HepG2 (cell line): ENCODE results near the gene ASB4. TPM values are rescaled to one million over a fixed set of nuclear protein-coding genes. Genes with fewer than 3 reads are reported as not detected.

ENCODE experiments used
- ATAC-seq: fragments of 200-7000 bp; cut with Tn5 transposase; 3 replicates; pipeline ENCODE4 v1.9.1; 2020; ENCODE audit warnings: mild to moderate bottlenecking, moderate library complexity
- BruUV-seq: library from RNA; stranded (reverse); fragments of 400-500 nt; replicated peaks from 2 replicates; lab custom pipeline; 2021; lab: Mats Ljungman, UMichigan
- CTCF ChIA-PET: fragments of 300-600 bp; formaldehyde crosslinking; extraction: SDS; loops from one replicate; lab custom pipeline; 2021; ENCODE audit warnings: low total read pairs, inconsistent platforms, low intra/inter-chr PET ratio; lab: Yijun Ruan, JAX
- POLR2A ChIA-PET: fragments of 350-600 bp; sonication (Branson Sonifier 250); formaldehyde crosslinking; loops from one replicate; lab custom pipeline; 2020; ENCODE audit warnings: antibody characterized with exemption, inconsistent platforms; lab: Yijun Ruan, JAX
- DNase-seq: peaks from one replicate; pipeline ENCODE4 v3.0.0-alpha.2; 2015; ENCODE audit warnings: low spot score
- FAIRE-seq: peaks from 3 replicates; lab custom pipeline; 2011; peaks lifted over from hg19 to GRCh38; lab: Jason Lieb, UNC
- H2AFZ ChIP-seq: one replicate; pipeline ENCODE4 v1.6.1; 2011; ENCODE audit warnings: low read length, inconsistent platforms
- H3K27ac ChIP-seq: fragments of 300-600 bp; 3 replicates; pipeline ENCODE4 v1.8.0; 2011; ENCODE audit warnings: mixed run types, mild to moderate bottlenecking, mixed read lengths, low read length, inconsistent platforms; ENCODE audit not compliant: insufficient read depth; ENCODE audit errors: extremely low read length
- H3K27me3 ChIP-seq, 2 experiments: fragments of 200-600 bp in 1 of 2; 2 replicates in 1 of 2; 3 replicates in 1 of 2; pipeline versions ENCODE4 v1.6.0 to v1.8.0; 2011; ENCODE audit warnings: low read length in 2 of 2, mild to moderate bottlenecking in 2 of 2, moderate library complexity in 2 of 2, inconsistent platforms in 1 of 2; ENCODE audit not compliant: insufficient read depth in 2 of 2, control insufficient read depth in 1 of 2
- H3K36me3 ChIP-seq, 2 experiments: fragments of 200-600 bp in 1 of 2; replicated peaks in 1 of 2; 2 replicates in 1 of 2; 3 replicates in 1 of 2; pipeline versions ENCODE4 v1.5.1 to v1.8.0; 2011; ENCODE audit warnings: low read length in 2 of 2, inconsistent platforms in 1 of 2; ENCODE audit not compliant: insufficient read depth in 2 of 2, control insufficient read depth in 1 of 2
- H3K4me1 ChIP-seq: 2 replicates; pipeline ENCODE4 v1.5.1; 2012; ENCODE audit warnings: low read length, inconsistent platforms; ENCODE audit not compliant: insufficient read depth
- H3K4me2 ChIP-seq: 2 replicates; pipeline ENCODE4 v1.6.0; 2011; ENCODE audit warnings: low read depth, low read length, inconsistent platforms
- H3K4me3 ChIP-seq, 3 experiments: fragments of 200-600 bp in 1 of 3; sonication (generic), shearing (Covaris generic) in 1 of 3; replicated peaks in 1 of 3; 2 replicates each; pipeline ENCODE4 v1.5.1; 2011 to 2016; ENCODE audit warnings: low read length in 3 of 3, inconsistent platforms in 2 of 3, low read depth in 2 of 3, mild to moderate bottlenecking in 2 of 3, control low read depth in 1 of 3, mixed read lengths in 1 of 3; ENCODE audit not compliant: insufficient read depth in 1 of 3
- H3K79me2 ChIP-seq: one replicate; pipeline ENCODE4 v1.6.1; 2011; ENCODE audit warnings: low read length, inconsistent platforms; ENCODE audit not compliant: insufficient read depth
- H3K9ac ChIP-seq: 2 replicates; pipeline ENCODE4 v1.6.0; 2011; ENCODE audit warnings: mild to moderate bottlenecking, low read depth, low read length, inconsistent platforms; ENCODE audit not compliant: insufficient read depth
- H3K9me3 ChIP-seq: 2 replicates; pipeline ENCODE4 v1.5.1; 2012; ENCODE audit warnings: mild to moderate bottlenecking, low read length
- H4K20me1 ChIP-seq: 2 replicates; pipeline ENCODE4 v1.6.0; 2011; ENCODE audit warnings: inconsistent platforms, mild to moderate bottlenecking, low read length, moderate library complexity; ENCODE audit not compliant: insufficient read depth
- FOXK1 ChIP-seq: sonication (generic); formaldehyde crosslinking; IDR thresholded peaks from 2 replicates; pipeline ENCODE4 v1.4.0; 2020; ENCODE audit warnings: low read depth, missing genetic modification reagents, borderline replicate concordance
- FOXM1 ChIP-seq: sonication (generic); formaldehyde crosslinking; IDR thresholded peaks from 2 replicates; pipeline ENCODE4 v1.5.0; 2020; ENCODE audit warnings: missing genetic modification reagents
- HMGXB3 ChIP-seq: sonication (generic); formaldehyde crosslinking; IDR thresholded peaks from 2 replicates; pipeline ENCODE4 v1.4.0; 2020; ENCODE audit warnings: missing genetic modification reagents, borderline replicate concordance
- SRY ChIP-seq: sonication (generic); formaldehyde crosslinking; IDR thresholded peaks from 2 replicates; pipeline ENCODE4 v1.8.0; 2022; ENCODE audit warnings: mild to moderate bottlenecking, missing genetic modification reagents
- TOPORS ChIP-seq: sonication (generic); formaldehyde crosslinking; IDR thresholded peaks from 2 replicates; pipeline ENCODE4 v1.8.0; 2023; ENCODE audit warnings: mild to moderate bottlenecking, missing genetic modification reagents
- YEATS4 ChIP-seq: sonication (generic); formaldehyde crosslinking; IDR thresholded peaks from 2 replicates; pipeline ENCODE4 v1.4.0; 2020; ENCODE audit warnings: missing genetic modification reagents, borderline replicate concordance
- ZEB1 ChIP-seq: IDR thresholded peaks from 2 replicates; pipeline ENCODE4 v1.6.1; 2012; ENCODE audit warnings: mild to moderate bottlenecking, low read depth, inconsistent platforms; ENCODE audit not compliant: insufficient replicate concordance
- ZFY ChIP-seq: sonication (generic); formaldehyde crosslinking; IDR thresholded peaks from 2 replicates; pipeline ENCODE4 v1.4.0; 2020; ENCODE audit warnings: missing genetic modification reagents
- ZNF234 ChIP-seq: sonication (generic); formaldehyde crosslinking; conservative IDR thresholded peaks from 2 replicates; pipeline ENCODE4 v1.5.1; 2020; ENCODE audit warnings: mild to moderate bottlenecking, missing genetic modification reagents
- ZNF260 ChIP-seq: sonication (generic); formaldehyde crosslinking; IDR thresholded peaks from 2 replicates; pipeline ENCODE4 v1.4.0; 2020; ENCODE audit warnings: missing genetic modification reagents, low read depth, mild to moderate bottlenecking, borderline replicate concordance
- ZNF33B ChIP-seq: sonication (generic); formaldehyde crosslinking; IDR thresholded peaks from 2 replicates; pipeline ENCODE4 v1.5.1; 2020; ENCODE audit warnings: mild to moderate bottlenecking, missing genetic modification reagents
- ZNF34 ChIP-seq: sonication (generic); formaldehyde crosslinking; IDR thresholded peaks from 2 replicates; pipeline ENCODE4 v1.4.0; 2020; ENCODE audit warnings: mild to moderate bottlenecking, missing genetic modification reagents, borderline replicate concordance
- ZNF513 ChIP-seq: sonication (generic); formaldehyde crosslinking; conservative IDR thresholded peaks from 2 replicates; pipeline ENCODE4 v1.5.0; 2020; ENCODE audit warnings: missing genetic modification reagents
- ZNF598 ChIP-seq: sonication (generic); formaldehyde crosslinking; IDR thresholded peaks from 2 replicates; pipeline ENCODE4 v1.5.1; 2020; ENCODE audit warnings: mild to moderate bottlenecking, missing genetic modification reagents, borderline replicate concordance
- ZNF75D ChIP-seq: sonication (generic); formaldehyde crosslinking; IDR thresholded peaks from 2 replicates; pipeline ENCODE4 v1.8.1; 2023; ENCODE audit warnings: missing genetic modification reagents, mild to moderate bottlenecking, borderline replicate concordance
- WGBS: methylation state at CpG from one replicate; pipeline ENCODE4 v1.1.6; 2017; ENCODE audit warnings: low lambda C conversion rate; 5-methylcytosine and 5-hydroxymethylcytosine counted together
- in situ Hi-C: cut with HindIII; loops from 2 replicates; pipeline ENCODE4 v1.10.0; 2017; ENCODE audit warnings: low pct_unique_long_range_greater_than_20kb; ENCODE audit not compliant: extremely low pct_ligation_motif_present
- intact Hi-C: fragments of 100-400 bp; cut with micrococcal nuclease; formaldehyde crosslinking; loops from one replicate; pipeline ENCODE4 v1.10.0; 2022; ENCODE audit not compliant: unreplicated experiment
- polyA plus RNA-seq, 8 experiments: library from polyadenylated mRNA; depleted of rRNA in 3 of 8; stranded (reverse) in 7 of 8; unstranded in 1 of 8; fragments of >200 nt; fragmentation: Illumina TruSeq in 4 of 8; extraction: Trizol in 4 of 8; gene quantifications; 2 replicates each; pipeline versions ENCODE4 v1.2.1 to v1.2.3, GENCODE V29; 2011 to 2016; ENCODE audit warnings: low read depth in 4 of 8, missing spikeins in 1 of 8, mixed read lengths in 1 of 8; ENCODE audit not compliant: insufficient read depth in 1 of 8
- total RNA-seq, 5 experiments: library from RNA; depleted of rRNA; stranded (reverse); fragments of >200 nt; fragmentation: Illumina TruSeq; extraction: Trizol; gene quantifications; 2 replicates each; pipeline ENCODE4 v1.2.3, GENCODE V29; 2016; ENCODE audit warnings: low read depth in 1 of 5
- TF ChIP-seq, protein P1 (sequence below): sonication (generic); formaldehyde crosslinking; IDR thresholded peaks from 2 replicates; pipeline ENCODE4 v1.5.0; 2020; ENCODE audit warnings: missing genetic modification reagents

ASB4 gene
- total and polyA plus RNA-seq, 2 of the 13 experiments (the other 11 are each of a cell fraction or from before 2014, with no cell fraction given), result 1.1 to 4.0 TPM

GRCh38 chr7:95441042-95441823, 44.5 kb upstream of the ASB4 start:
- H3K9ac ChIP-seq, result peak overlapping the region; percentile 26; the same call in 1 of the 2 replicates
- H3K4me3 ChIP-seq, result peak overlapping the region in 2 of 3 experiments; percentile 14 to 35; a peak in 2 of 6 replicates
- no peaks in the 10 kb centered on the region for H3K9me3 ChIP-seq
- no peaks in the 10 kb centered on the region for H3K27me3 ChIP-seq
- DNase-seq (peak; percentile 93), FAIRE-seq (peak; percentile 78), ATAC-seq (peak; percentile 92)
- intact Hi-C loops (loop anchor here (2.0 kb wide), 2 partner anchors 30 to 44 kb away; partner anchors contain the start of gene PON3), in situ Hi-C loops (loop anchor here (5.0 kb wide), 1 partner anchor 36 kb away; no protein-coding TSS in a partner anchor)
- 27% methylated on average over 7 of the region's 7 CpGs for WGBS
- no peak overlapping the region for H2AFZ ChIP-seq
- peak overlapping the region; percentile 71 for H3K4me2 ChIP-seq
- ChIA-PET CTCF (interaction anchor here (1.0 kb wide), 1 partner anchor 38 kb away, joined by 3 read pairs; no protein-coding TSS in a partner anchor), POLR2A (interaction anchor here (0.8 to 2.1 kb wide), 13 partner anchors 9 to 118 kb away, joined by 3 to 19 read pairs (median 3); partner anchors contain the start of gene PON3)
- no peaks in the 10 kb centered on the region for H3K79me2 ChIP-seq
- TSS peak; percentile 66 for BruUV-seq
- H3K27ac ChIP-seq, result peak overlapping the region; percentile 74
- no peaks in the 10 kb centered on the region for H3K36me3 ChIP-seq
- no peaks in the 10 kb centered on the region; the same call in 1 of the 2 replicates for H4K20me1 ChIP-seq
- H3K4me1 ChIP-seq, result peaks cover 89% of the 10 kb centered on the region
- TF ChIP-seq YEATS4 (0 out of 2 replicates have a peak, but pooled peaks have one; percentile 46), ZNF75D (no peak), ZNF513 (CRISPR knock-in tag) (no peak), TOPORS (0 out of 2 replicates have a peak, but pooled peaks have one; percentile 7), FOXM1 (CRISPR knock-in tag) (no peak), ZNF234 (CRISPR knock-in tag) (no peak), ZNF260 (CRISPR knock-in tag) (no peak), ZEB1 (peak; percentile 3), HMGXB3 (CRISPR knock-in tag) (no peak), ZFY (peak; percentile 47; the same call in 1 of the 2 replicates), SRY (CRISPR knock-in tag) (no peak), ZNF33B (CRISPR knock-in tag) (no peak), ZNF34 (CRISPR knock-in tag) (no peak), ZNF598 (CRISPR knock-in tag) (no peak), FOXK1 (CRISPR knock-in tag) (peak; percentile 37; the same call in 1 of the 2 replicates)
- TF ChIP-seq, protein P1, sequence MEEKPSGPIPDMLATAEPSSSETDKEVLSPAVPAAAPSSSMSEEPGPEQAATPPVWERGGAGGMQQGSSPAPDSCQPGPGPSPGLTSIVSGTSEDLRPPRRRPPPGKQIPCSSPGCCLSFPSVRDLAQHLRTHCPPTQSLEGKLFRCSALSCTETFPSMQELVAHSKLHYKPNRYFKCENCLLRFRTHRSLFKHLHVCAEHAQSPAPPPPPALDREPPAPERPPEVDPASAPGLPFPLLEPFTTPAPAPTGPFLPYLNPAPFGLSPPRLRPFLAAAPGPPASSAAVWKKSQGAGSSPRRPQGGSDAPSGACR (CRISPR knock-in tag), result peak; percentile 52; the same call in 1 of the 2 replicates
